Right lobe of liver (tissue), 4 donors: ENCODE data around the gene TOP3A.

Experiments
- CTCF ChIP-seq, 4 donors: fragments of 200-600 bp in 3 of 4; fragments of 450-650 bp in 1 of 4; IDR thresholded peaks; one replicate each; pipeline versions ENCODE4 v1.5.1 to v1.8.0; 2016 to 2022; ENCODE audit warnings: antibody characterized with exemption in 4 of 4, mild to moderate bottlenecking in 2 of 4
- POLR2A ChIP-seq: fragments of 450-650 bp; IDR thresholded peaks from one replicate; pipeline ENCODE4 v1.6.1; 2017; ENCODE audit warnings: antibody characterized with exemption, mild to moderate bottlenecking
- donor health status: DM: no; HTN: no; CAD: no.
- donor health status: DM: no; HTN: no; CAD: no.
- donor health status: DM: no; HTN: yes; CAD: no.

- TF ChIP-seq CTCF (IDR thresholded peaks at IDR 0.05) (no peak), POLR2A (no peak)
Measured at GRCh38 chr17:18257982-18258355, 56.8 kb downstream of the TOP3A start.
